Fibroblast of skin of right quadriceps (primary cell): ENCODE measurements around the gene NAV2.

Source experiments
- DNase-seq: peaks from one replicate; pipeline ENCODE4 v3.0.0-alpha.2; 2013

Gene NAV2

GRCh38 chr11:19683862-19684491 is 28.7 kb upstream of the NAV2 start:
- no peak for DNase-seq

- DNase-seq, result no peak
Measured at GRCh38 chr11:19686234-19686633, 26.4 kb upstream of the NAV2 start.

- DNase-seq, result no peak
Measured at GRCh38 chr11:19687392-19687791, 25.2 kb upstream of the NAV2 start.

GRCh38 chr11:19689281-19690000 is 23.2 kb upstream of the NAV2 start:
- DNase-seq, result no peak

GRCh38 chr11:19690885-19691284 is 21.8 kb upstream of the NAV2 start:
- DNase-seq, result no peak

GRCh38 chr11:19691815-19692500 is 20.7 kb upstream of the NAV2 start:
- DNase-seq, result peak; percentile 50

- no peak for DNase-seq
Measured at GRCh38 chr11:19693146-19693545, 19.5 kb upstream of the NAV2 start.

- no peak for DNase-seq
Measured at GRCh38 chr11:19694796-19695345, 17.8 kb upstream of the NAV2 start.

- no peak for DNase-seq
Measured at GRCh38 chr11:19696073-19696472, 16.6 kb upstream of the NAV2 start.

- DNase-seq, result no peak
Measured at GRCh38 chr11:19696904-19697303, 15.7 kb upstream of the NAV2 start.

- no peak for DNase-seq
Measured at GRCh38 chr11:19697721-19698121, 14.9 kb upstream of the NAV2 start.

- peak; percentile 75 for DNase-seq
Measured at GRCh38 chr11:19698493-19699292, 13.9 kb upstream of the NAV2 start.

- no peak for DNase-seq
Measured at GRCh38 chr11:19701421-19701820, 11.2 kb upstream of the NAV2 start.

GRCh38 chr11:19702620-19703019 is 10.0 kb upstream of the NAV2 start:
- no peak for DNase-seq

- no peak for DNase-seq
Measured at GRCh38 chr11:19703211-19703610, 9.4 kb upstream of the NAV2 start.

- DNase-seq, result no peak
Measured at GRCh38 chr11:19704213-19704612, 8.4 kb upstream of the NAV2 start.

GRCh38 chr11:19705936-19706335 is 6.7 kb upstream of the NAV2 start:
- DNase-seq, result no peak

- DNase-seq, result no peak
Measured at GRCh38 chr11:19711911-19712280, 741 bp upstream of the NAV2 start.

- no peak for DNase-seq
Measured at GRCh38 chr11:19713196-19714021, 772 bp downstream of the NAV2 start.

- no peak for DNase-seq
Measured at GRCh38 chr11:19714022-19714386, 1.4 kb downstream of the NAV2 start.

- peak; percentile 55 for DNase-seq
Measured at GRCh38 chr11:19714387-19715363, 2.0 kb downstream of the NAV2 start.
